T-helper 9 cell (primary cell): ENCODE results near the gene MMS19.

ENCODE experiments used
- DNase-seq: peaks from one replicate; pipeline ENCODE4 v3.0.0-alpha.2; 2020

The MMS19 gene

GRCh38 chr10:97412891-97413304 is 85.3 kb downstream of the MMS19 start:
- no peak for DNase-seq

GRCh38 chr10:97411406-97411805 is 86.8 kb downstream of the MMS19 start:
- DNase-seq, result no peak

GRCh38 chr10:97408496-97408992 is 89.7 kb downstream of the MMS19 start:
- DNase-seq, result no peak
